ENCODE measurements around the gene RPL9.
A peak's percentile ranks its signal among the peaks of the same experiment; 100 is the strongest.
"Not testable (repeated sequence)": the region's sequence is repeated elsewhere in the genome, so short reads cannot be mapped to it uniquely, and the experiment has no call there.

The RPL9 gene

DNA sequence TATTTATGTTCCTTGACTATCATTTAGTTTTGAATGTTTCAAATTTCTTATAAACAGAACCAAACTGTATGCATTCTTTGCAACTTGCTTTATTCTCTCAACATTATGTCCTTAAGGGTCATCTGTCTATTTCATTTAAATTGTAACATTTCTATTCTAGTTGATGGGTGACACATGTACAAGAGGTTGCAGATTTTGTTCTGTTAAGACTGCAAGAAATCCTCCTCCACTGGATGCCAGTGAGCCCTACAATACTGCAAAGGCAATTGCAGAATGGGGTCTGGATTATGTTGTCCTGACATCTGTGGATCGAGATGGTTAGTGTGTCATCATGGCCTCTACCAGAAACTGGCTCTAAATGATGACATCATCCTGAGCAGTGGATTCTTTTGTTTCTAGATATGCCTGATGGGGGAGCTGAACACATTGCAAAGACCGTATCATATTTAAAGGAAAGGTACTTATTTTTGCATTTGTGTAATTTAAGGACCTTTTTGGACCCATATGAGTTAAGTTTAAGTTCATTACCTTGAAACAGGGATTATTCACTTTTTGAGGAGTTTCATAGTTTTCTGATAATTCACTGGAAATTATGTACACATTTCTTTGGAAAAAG lies 6.3 kb upstream of the RPL9 start:
- no peak for DNase-seq

DNA sequence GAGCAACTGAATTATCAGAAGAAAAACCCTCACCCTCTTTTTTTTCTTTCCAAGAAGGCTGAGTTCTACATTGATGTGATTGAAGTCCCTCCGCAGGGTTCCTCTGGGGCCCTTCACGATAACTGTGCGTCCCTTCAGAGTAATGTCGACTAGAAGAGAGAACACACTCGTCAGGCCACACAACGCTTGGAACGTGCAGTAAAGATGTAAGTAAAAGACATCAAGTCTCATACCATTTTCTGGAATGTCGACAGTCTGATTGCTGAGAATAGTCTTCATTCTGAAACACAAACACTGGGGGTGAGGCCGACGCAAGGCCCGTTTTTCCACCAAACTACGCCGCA lies 589 bp downstream of the RPL9 start:
- DNase-seq, result not testable (repeated sequence)

DNA sequence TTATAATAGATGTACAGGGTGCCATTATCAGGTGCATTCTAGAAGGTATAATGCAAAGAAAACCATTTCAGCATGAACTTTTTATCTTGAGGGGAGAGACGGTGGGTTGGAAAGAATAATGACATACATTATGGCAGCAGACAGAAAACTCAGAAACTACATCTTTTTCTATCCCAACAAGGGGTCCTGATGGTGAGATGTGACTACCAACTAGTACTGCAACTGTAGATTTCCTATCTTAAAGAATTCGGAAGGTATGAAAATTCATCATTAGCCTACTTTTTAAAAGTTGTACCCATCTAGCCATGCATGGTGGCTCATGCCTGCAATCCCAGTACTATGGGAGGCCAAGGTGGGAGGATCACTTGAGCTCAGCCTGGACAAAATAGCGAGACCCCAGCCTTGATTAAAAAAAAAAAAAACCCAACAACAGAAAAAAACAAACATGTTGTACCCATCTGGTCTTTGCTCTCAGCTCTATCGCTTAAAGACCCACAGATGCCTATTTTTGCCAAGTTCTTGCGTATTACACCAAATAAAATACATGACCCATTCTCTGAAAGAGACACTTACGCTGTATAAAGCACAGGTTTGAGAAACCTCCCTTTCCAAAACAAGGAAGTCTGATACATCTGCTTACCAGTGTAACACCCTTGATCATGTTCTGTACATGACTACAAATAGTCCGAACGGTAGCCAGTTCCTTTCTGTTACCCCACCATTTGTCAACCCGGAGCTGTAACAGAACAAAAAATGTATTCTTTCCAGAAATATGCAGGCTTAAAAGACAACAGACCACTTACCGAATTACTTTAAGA lies 1.6 kb downstream of the RPL9 start:
- no peak for DNase-seq

DNA sequence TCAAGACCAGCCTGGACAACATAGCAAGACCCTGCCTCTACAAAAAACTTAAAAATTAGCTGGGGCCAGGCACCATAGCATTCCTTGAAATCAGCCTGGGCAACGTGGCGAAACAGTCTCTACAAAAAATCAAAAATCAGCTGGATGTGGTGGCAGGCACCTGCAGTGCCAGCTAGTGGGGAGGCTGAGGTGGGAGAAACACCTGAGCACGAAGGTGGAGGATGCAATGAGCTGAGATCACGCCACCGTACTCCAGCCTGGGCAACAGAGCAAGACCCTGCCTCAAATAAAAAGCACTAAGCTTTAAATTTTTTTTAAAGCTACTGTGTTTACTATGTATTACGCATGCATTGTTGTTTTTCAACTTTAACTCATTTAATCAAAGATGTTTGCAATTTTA lies 3.2 kb downstream of the RPL9 start:
- no peak for DNase-seq

DNA sequence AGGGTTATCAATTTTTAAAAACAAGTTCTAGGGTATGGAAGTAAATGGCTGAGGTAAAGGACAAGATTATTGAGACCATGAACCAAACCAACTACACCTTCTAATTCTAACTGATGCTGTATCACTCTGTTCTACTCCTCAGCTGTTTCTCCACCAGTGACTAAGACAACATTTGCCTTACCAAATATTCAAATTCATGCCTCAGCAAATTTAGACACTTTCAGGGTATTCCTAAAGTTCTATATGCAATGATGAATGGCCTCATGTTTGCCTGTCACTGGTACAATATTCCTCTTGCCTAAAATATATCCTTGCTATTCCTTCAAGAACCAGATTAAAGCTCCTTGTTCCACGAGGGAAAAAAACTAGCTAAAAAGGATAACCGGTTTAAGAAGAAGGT lies 5.0 kb downstream of the RPL9 start:
- DNase-seq, result no peak

DNA sequence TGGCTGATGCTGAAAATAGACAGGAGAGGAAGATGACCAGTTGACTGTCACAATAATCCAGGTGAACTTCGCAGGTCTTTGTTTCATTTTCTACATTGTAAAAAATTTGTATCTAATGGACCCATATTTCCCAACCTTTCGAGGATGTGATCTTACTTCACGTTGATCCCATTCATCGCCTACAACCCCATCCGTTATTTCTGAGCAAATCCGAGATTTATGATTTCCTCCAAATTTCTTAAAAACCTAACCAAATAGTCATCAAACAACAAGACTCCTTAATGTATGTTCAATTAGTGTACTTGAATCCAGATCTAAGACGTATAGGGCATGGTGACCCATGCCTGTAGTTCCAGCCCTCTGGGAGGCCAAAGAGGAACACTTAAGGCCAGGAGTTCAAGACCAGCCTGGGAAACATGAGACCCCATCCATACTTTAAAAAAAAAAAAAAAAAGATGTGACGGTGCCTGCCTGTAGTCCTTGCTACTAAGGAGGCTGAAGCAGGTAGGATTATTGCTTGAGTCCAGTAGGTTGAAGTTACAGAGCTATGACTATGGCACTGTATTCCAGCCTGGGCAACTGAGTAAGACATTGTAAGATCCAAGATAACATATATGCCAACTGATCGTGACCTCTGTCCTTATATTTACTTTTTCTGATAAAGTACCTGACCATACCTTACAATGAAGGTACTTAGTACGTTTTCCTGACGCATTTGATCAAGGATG lies 5.7 kb downstream of the RPL9 start:
- DNase-seq, result no peak

DNA sequence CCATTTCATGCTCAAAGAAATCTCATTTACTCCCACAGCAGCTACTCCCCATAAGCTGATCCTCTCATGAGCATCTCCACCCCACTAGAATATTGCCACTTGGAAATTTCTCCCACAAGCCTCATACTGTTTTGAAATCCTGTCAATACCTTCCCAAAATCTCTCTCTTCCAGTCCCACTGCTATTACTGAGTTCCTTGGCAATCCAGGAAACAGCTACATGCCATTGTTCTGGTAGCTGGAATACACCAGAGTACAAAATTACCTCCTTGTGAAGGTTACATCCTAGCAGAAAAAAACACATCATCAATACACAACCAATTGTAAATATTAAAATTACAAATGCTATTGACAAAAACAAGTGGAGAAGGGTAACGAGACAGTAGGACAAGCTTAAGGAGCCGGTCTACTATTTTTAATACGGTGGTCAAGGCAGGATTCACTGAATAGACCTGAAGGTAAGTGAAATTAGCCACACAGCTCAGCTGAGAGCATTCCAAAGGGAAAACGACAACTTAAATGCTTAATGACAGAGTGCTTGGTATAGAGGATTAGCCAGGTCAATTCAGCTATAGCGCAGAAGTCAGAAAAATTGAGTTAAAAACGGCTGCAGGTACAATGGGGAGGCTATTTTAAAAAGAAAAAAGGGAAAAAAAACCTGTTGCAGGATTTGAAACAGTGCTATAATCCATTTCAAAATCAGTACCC lies 6.4 kb downstream of the RPL9 start:
- DNase-seq, result no peak

DNA sequence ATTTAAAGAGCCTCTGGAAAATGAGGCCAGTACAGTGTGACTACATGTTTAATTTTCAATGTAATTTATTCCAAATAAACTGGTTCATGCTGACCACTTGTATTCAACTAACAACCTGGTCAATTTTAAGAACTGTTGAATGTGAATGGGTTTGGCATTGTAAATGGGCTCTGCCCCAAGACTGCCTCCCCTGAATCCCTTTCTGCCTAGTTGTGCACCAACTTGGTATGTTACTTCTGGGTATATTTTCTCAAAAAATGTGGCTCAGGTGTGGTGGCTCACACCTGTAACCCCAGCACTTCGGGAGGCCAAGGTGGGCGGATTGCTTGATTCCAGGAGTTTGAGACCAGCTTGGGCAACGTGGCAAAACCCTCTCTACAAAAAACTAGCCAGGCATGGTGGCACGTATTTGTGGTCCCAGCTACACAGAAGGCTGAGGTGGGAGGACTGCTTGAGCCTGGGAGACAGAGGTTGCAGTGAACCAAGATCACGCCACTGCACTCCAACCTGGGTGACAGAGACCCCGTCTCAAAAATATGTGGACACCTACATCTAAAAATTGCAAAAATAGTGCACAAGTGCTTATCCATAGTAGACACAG lies 7.2 kb downstream of the RPL9 start:
- DNase-seq, result no peak

DNA sequence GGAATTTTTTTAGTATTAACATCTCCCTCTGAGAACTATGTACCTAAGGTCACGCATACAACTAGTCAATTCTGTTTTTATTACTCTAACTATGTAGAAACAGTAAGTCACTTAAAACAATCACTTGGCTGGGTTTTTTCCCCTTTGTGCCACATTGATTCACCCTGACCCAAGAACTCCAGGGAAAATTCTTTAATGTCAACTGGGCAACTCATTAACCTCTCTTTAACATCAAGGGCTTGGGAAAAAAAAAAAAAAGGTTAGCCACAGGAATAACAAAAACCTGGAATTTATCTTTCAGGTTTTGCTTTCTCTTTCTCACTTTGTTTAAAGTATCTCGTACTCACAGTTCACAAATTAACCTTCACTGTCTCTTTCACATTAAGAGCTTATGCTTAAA lies 8.1 kb downstream of the RPL9 start:
- no peak for DNase-seq

DNA sequence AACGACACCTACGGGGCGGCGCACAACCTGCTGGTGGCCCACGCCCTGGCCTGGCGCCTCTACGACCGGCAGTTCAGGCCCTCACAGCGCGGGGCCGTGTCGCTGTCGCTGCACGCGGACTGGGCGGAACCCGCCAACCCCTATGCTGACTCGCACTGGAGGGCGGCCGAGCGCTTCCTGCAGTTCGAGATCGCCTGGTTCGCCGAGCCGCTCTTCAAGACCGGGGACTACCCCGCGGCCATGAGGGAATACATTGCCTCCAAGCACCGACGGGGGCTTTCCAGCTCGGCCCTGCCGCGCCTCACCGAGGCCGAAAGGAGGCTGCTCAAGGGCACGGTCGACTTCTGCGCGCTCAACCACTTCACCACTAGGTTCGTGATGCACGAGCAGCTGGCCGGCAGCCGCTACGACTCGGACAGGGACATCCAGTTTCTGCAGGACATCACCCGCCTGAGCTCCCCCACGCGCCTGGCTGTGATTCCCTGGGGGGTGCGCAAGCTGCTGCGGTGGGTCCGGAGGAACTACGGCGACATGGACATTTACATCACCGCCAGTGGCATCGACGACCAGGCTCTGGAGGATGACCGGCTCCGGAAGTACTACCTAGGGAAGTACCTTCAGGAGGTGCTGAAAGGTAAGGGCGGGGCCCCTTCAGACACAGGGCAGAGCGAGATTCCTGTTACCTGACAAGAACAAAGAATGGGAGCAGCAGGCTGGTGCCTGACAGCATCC lies 11.7 kb downstream of the RPL9 start:
- DNase-seq, result peak in 3 of 4 experiments; percentile 8 to 18 (median 12)

DNA sequence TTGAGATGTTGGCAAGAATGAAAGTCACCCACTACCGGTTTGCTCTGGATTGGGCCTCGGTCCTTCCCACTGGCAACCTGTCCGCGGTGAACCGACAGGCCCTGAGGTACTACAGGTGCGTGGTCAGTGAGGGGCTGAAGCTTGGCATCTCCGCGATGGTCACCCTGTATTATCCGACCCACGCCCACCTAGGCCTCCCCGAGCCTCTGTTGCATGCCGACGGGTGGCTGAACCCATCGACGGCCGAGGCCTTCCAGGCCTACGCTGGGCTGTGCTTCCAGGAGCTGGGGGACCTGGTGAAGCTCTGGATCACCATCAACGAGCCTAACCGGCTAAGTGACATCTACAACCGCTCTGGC lies 12.3 kb downstream of the RPL9 start:
- DNase-seq, result no peak

DNA sequence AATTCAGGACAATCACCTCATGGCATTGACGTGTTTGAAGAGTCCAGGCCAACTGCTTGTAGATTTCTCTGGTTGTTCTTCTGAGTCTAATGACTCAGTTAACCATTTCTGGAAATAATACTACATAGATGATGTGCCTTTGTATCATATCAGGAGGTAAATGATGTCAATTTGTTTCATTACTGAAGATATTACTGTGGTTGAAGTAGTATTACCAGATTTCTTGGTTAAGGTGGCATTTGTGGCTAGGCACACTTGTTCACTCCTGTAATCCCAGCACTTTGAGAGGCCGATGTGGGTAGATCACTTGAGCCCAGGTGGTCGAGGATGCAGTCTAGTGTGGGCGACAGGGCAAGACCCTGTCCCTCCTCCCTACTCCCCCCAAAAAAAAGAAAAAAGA lies 15.7 kb downstream of the RPL9 start:
- no peak for DNase-seq

DNA sequence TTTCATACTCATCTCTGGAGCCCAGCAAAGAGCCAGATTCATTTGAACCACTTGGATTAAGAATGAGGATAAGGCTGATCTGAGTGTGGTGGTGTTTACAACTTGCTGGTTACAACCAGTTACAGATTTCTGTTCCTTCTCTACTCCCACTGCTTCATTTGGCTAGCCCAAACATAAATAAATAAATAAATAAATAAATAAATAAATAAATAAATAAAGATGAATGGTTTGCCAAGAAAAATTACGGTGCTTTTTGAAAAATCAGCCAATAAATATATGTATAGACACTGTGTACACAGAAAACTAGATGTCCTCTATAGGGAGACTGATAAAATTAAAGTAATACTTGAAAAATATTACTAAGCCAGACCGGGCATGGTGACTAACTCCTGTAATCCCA lies 17.1 kb downstream of the RPL9 start:
- DNase-seq, result no peak

DNA sequence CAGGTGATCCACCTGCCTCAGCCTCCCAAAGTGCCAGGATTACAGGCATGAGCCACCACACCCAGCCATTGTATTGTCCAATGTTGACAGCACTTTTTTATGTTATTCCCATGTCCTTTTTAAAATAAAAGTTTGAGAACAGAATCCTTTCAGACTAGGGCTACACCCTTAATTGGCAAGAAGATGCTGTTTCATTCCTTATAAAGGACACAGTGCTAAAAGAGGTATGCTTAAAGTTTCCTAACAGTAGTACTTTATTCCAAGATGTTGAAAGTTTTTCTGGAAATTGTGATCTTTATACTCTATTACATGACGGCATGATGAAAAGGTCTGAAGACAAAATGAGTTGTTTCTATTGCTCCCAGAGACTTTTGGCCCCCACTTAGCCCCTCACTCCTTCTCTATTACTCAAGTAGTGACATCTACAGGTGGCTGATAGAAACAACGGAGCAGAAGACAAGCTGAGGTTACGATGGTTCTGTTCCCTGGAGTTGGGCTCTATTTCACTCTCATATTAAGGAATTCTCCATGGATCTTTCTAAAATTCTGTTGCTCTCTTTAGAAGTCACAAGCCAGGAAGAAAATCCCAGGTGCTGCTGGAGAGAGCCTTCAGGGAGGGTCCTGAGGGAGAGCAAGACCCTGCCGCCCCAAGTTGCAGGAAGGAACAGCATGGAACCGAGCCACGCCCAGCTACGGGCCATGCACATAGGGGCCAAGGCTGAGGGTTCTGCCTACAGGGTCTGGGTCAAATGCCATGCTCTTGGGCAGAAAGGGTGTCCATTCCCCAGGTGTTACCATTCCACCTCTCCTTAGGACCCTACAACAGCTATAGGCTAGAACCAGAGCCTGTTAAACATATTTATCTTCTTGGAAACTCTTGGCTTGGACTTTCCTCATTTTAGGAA lies 22.8 kb downstream of the RPL9 start:
- DNase-seq, result no peak

DNA sequence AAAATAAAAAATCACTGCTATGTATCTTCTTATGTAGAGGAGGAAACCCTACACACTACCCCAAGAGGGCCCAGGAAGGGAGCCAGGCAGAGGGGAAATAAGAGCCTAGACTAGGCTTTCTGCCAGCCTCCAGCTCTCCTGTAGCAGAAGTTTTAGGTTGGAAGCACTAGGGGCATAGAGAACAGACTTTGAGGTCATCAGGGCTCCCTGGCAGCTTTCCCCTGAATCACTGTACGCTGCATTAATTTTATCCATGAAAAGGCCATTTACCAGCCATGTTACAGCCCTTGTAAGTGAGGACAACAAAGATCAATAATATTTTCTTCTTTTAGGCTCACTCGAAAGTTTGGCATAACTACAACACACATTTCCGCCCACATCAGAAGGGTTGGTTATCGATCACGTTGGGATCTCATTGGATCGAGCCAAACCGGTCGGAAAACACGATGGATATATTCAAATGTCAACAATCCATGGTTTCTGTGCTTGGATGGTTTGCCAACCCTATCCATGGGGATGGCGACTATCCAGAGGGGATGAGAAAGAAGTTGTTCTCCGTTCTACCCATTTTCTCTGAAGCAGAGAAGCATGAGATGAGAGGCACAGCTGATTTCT lies 24.7 kb downstream of the RPL9 start:
- no peak for DNase-seq

DNA sequence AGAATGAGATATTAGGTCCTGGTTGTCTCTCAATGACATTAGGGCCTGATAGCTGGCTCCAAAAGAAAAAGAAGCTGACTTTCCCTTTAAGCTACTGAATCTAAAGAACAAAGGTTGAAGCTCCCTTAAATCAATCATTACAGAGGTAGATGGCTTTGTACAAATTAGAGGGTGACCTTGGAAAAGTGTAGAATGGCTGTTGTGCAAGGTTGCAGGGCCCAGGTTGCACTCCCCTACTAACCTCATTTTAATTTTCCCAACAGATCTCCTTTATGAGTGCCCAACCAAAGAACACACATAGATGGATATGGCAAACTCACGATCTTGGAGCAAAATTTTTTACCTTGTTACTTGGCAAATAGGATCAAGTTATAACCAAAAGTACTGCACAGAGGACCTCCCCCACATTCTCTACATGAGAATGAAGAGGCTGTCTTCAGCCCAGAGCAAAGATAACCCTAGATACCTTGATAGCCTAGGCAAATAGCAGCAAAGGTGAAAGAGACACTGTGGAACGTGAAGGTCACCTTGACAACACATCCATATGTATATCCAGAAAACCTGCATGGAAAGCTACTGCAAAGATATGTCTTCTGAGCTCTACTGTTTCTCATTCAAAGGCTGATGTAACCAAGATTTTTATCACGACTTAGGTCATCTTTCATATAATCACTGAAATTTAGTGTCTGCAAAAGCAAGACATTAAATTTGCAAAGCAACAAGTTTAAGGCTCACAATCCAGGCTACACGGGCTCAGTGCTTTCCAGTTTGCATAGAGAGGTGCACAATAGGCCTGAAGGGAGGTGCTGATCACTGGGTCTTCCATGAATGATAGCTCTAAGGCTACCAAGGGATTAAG lies 29.0 kb downstream of the RPL9 start:
- DNase-seq, result no peak

DNA sequence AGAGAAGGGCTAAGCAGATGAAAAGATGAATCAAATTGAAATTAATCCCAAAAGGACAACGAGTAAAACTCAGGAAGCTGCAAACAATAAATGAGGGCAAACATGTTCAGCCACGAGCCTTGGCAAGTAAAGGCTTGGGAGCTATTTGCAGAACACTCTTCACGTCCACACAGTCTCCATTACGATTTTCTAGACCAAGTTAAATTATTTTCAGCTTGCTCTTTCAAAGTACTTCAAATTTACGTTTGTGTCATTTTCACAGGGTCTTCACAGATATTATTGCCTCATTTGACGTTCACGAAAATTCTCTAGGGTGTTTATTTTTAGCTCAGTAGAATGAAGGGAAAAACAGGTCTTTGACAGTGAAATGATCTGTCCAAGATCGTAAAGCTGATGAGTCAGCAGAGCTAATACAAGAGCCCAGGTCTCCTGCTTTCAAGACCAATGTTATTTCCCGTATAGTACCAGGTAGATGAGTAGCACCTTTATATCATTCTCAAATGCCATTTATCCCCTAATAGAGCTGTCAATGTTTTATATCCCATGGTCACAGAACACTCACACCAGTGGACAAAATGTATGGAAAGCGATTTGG lies 31.1 kb downstream of the RPL9 start:
- no peak for DNase-seq

DNA sequence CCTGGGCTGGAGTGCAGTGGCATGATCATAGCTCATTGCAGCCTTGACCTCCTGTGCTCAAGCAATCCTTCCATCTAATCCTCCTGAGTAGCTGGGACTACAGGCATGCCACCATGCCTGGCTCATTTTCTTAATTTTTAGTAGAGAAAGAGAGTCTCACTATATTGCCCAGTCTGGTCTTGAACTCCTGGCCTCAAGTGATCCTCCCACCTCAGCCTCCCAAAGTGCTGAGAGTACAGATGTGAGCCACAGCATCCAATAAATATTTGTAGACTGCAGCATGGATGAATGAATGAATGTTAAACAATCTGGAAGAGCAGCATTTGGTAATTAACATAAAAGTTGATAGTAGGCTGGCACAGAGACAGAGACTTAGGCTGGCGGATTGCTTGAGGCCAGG lies 32.0 kb downstream of the RPL9 start:
- DNase-seq, result no peak

DNA sequence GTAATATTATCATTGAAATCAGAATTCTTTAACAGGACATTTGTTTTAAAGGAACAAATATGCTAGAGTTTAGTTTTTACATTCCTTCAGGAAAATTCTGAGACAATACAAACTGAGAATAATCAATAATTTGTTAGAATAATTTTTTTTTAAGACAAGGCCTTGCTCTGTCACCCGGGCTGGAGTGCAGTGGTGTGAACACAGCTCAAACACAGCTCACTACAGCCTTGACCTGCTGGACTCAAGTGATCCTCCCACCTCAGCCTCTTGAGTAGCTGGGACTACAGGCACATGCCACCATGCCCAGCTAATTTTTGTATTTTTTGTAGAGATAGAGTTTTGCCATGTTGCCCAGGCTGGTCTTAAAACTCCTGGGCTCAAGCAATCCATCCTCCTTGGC lies 33.4 kb downstream of the RPL9 start:
- not testable (repeated sequence) for DNase-seq

DNA sequence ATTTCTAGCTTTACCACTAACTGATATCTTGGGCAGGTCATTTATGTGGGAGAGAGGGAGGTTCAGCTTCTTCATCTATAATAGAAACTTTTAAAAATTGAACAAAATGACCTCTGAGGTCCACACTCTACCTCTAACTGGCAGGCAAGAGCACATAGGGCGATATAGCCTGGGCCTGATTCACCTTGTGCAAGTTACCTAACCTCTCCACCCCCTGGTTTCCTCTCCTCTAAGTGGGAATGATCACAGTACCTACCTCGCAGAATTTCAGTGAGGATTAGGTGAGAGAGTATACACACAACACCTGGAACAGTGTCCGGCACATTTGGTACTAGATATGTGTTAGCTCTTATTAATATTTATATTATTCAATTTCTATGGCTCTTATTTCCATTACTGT lies 36.5 kb downstream of the RPL9 start:
- no peak for DNase-seq
